GM12875 (cell line): ENCODE data around the gene YPEL2.

Source experiments
- H3K4me3 ChIP-seq: one replicate; pipeline ENCODE4 v1.5.1; 2011; ENCODE audit warnings: low read depth, low read length, control low read depth
- TF ChIP-seq, protein P1 (sequence below): IDR thresholded peaks from 2 replicates; pipeline ENCODE4 v1.5.1; 2011; ENCODE audit warnings: low read depth, mild to moderate bottlenecking, control low read depth, inconsistent platforms, low read length, moderate library complexity, borderline replicate concordance; ENCODE audit not compliant: insufficient read depth

YPEL2 gene

GRCh38 chr17:59380474-59380873 is 49.0 kb downstream of the YPEL2 start:
- H3K4me3 ChIP-seq = no peak overlapping the region
- TF ChIP-seq, protein P1, sequence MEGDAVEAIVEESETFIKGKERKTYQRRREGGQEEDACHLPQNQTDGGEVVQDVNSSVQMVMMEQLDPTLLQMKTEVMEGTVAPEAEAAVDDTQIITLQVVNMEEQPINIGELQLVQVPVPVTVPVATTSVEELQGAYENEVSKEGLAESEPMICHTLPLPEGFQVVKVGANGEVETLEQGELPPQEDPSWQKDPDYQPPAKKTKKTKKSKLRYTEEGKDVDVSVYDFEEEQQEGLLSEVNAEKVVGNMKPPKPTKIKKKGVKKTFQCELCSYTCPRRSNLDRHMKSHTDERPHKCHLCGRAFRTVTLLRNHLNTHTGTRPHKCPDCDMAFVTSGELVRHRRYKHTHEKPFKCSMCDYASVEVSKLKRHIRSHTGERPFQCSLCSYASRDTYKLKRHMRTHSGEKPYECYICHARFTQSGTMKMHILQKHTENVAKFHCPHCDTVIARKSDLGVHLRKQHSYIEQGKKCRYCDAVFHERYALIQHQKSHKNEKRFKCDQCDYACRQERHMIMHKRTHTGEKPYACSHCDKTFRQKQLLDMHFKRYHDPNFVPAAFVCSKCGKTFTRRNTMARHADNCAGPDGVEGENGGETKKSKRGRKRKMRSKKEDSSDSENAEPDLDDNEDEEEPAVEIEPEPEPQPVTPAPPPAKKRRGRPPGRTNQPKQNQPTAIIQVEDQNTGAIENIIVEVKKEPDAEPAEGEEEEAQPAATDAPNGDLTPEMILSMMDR = no peak

GRCh38 chr17:59381716-59382570 is 50.5 kb downstream of the YPEL2 start:
- no peak overlapping the region for H3K4me3 ChIP-seq
- TF ChIP-seq, protein P1 = no peak

DNA sequence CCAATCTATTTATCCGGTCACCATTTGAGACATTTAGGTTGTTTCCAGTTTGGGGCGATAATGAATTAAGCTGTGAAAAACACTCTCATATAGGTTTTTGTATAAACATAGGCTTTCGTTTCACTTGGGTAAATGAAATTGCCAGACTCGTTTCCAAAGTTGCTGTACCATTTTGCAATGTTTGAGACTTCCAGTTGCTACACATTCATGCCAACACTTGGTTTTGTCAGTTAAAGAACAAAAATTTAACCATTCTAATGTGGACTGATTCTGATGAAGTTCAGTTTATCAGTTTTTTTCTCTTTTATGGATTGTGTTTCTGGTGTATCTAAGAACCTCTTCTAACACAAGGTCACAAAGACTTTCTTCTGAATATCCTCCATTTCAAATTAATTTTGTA is 52.4 kb downstream of the YPEL2 start:
- TF ChIP-seq, protein P1 = no peak
- H3K4me3 ChIP-seq = no peak overlapping the region

DNA sequence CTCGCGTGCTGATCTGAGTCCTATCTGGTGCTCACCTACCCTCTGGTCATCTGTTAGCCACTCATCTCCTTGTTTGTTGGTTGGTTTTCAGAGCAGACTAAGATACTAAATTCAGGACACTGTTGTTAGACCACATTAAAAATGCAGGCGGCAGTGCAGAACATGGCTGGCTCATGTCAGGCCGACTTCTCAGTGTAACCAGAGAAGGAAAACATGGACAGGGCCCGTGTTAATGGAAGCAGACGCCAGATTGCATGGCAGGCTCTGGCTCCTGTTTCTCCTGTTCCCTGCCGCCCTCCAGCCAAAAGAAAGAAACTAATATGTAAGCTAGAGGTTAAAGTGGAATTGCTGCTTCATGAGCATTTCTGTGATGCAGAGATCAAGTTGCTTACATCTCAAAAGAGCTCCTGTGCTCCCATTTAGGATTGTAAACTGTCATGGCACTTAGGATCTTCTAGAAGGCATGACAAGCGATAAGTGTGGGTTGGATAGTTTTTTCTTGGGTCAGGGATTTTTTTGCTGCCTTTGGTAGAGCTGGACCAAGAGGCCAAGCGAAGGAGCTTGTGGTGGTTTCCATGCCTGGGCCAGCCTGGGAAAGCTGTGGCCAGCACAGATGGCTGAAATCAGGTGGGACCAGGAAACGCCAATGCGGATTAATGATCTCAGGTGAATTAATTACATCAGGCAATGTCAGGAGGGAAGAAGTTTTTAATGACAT is 56.1 kb downstream of the YPEL2 start:
- H3K4me3 ChIP-seq = no peak overlapping the region
- TF ChIP-seq, protein P1 = no peak

DNA sequence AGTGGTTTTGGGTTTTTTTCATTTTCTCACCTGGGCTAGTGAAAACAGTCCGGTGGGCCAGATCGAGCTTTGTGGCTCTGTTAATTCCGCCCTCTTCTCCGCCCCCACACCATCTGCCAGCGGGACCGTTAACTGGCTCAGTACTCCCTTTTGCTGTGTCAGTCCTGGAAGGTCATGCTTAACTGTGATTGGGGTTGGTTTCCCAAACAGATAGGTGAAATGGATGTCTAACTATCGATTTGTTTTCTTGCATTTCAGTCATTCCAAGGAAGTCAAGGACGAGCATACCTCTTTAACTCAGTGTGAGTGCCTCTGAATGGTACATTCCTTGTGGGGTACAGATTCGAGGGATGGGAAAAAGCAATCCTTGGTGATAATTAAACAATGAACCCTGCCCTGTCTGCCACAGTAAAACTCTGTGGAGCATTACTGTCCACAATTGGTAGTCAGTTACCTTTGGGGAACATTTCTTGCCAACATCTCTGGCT is 56.7 kb downstream of the YPEL2 start:
- TF ChIP-seq, protein P1 = no peak

DNA sequence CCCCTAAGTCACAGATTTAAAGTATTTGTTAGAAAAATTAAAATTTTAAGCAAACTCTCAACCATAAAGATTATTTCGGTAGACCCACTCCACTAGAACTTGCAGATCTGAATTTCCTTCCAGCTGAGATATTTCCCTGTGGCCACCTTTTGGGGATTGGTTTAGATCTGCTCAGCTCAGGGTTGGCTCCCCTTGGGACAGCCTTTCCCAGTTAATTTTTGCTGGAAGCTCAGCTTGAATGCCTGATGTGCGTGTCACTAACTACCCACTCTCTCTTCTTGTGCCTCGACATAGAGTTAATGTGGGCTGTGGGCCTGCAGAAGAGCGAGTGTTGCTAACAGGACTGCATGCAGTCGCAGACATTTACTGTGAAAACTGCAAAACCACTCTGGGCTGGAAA is 57.6 kb downstream of the YPEL2 start:
- TF ChIP-seq, protein P1 = no peak
- no peak overlapping the region for H3K4me3 ChIP-seq

More for the DNA sequence above, 56.7 kb downstream of the YPEL2 start:
- no peak overlapping the region for H3K4me3 ChIP-seq
